Mesenchymal stem cell (in vitro differentiated cells and primary cell): ENCODE data around the gene TBX21.
A peak's percentile ranks its signal among the peaks of the same experiment; 100 is the strongest.

Experiments used
- DNase-seq: peaks from one replicate; pipeline ENCODE4 v3.0.0-alpha.2; 2013
- H2AFZ ChIP-seq: one replicate; pipeline ENCODE4 v1.6.1; 2013; ENCODE audit warnings: low read depth, mild to moderate bottlenecking, control low read depth, inconsistent platforms, low read length, moderate library complexity
- H2AK5ac ChIP-seq: 2 replicates; pipeline ENCODE4 v1.6.1; 2013; ENCODE audit warnings: low read length, moderate library complexity, mild to moderate bottlenecking, inconsistent platforms; ENCODE audit not compliant: severe bottlenecking
- H2BK120ac ChIP-seq: one replicate; pipeline ENCODE4 v1.6.1; 2013; ENCODE audit warnings: low read depth, mild to moderate bottlenecking, inconsistent platforms, low read length, moderate library complexity
- H2BK12ac ChIP-seq, 2 experiments: one replicate each; pipeline ENCODE4 v1.6.1; 2013; ENCODE audit warnings: inconsistent platforms in 2 of 2, low read length in 2 of 2, mild to moderate bottlenecking in 2 of 2, moderate library complexity in 2 of 2, control low read depth in 1 of 2
- H2BK15ac ChIP-seq: one replicate; pipeline ENCODE4 v1.6.1; 2013; ENCODE audit warnings: mild to moderate bottlenecking, low read depth, inconsistent platforms; ENCODE audit not compliant: poor library complexity, severe bottlenecking
- H2BK5ac ChIP-seq: 2 replicates; pipeline ENCODE4 v1.6.1; 2013; ENCODE audit warnings: low read depth, mild to moderate bottlenecking, low read length, control low read depth, inconsistent platforms; ENCODE audit not compliant: poor library complexity, severe bottlenecking
- H3K14ac ChIP-seq, 2 experiments: one replicate each; pipeline ENCODE4 v1.6.1; 2013; ENCODE audit warnings: inconsistent platforms in 2 of 2, low read length in 2 of 2, control low read depth in 1 of 2, mild to moderate bottlenecking in 1 of 2, moderate library complexity in 1 of 2
- H3K18ac ChIP-seq, 2 experiments: one replicate each; pipeline ENCODE4 v1.6.1; 2013; ENCODE audit warnings: inconsistent platforms in 2 of 2, low read length in 2 of 2, control low read depth in 1 of 2, low read depth in 1 of 2, mild to moderate bottlenecking in 1 of 2
- H3K23ac ChIP-seq, 2 experiments: one replicate each; pipeline ENCODE4 v1.6.1; 2013; ENCODE audit warnings: inconsistent platforms in 2 of 2, low read length in 2 of 2, mild to moderate bottlenecking in 2 of 2, moderate library complexity in 2 of 2, control low read depth in 1 of 2
- H3K27ac ChIP-seq: 2 replicates; pipeline ENCODE4 v1.5.1; 2013; ENCODE audit warnings: mild to moderate bottlenecking, moderate library complexity, low read length, control low read depth, inconsistent platforms; ENCODE audit not compliant: poor library complexity, severe bottlenecking
- H3K27me3 ChIP-seq, 2 experiments: 2 replicates each; pipeline versions ENCODE4 v1.6.1 to v1.7.0; 2013; ENCODE audit warnings: low read length in 2 of 2, mild to moderate bottlenecking in 2 of 2, moderate library complexity in 2 of 2, control low read depth in 1 of 2, inconsistent platforms in 1 of 2; ENCODE audit not compliant: control insufficient read depth in 1 of 2, insufficient read depth in 1 of 2
- H3K36me3 ChIP-seq, 2 experiments: 2 replicates each; pipeline versions ENCODE4 v1.6.1 to v1.7.0; 2013; ENCODE audit warnings: low read length in 2 of 2, control low read depth in 1 of 2, inconsistent platforms in 1 of 2, low read depth in 1 of 2, mild to moderate bottlenecking in 1 of 2; ENCODE audit not compliant: insufficient read depth in 2 of 2, control insufficient read depth in 1 of 2
- H3K4ac ChIP-seq, 2 experiments: one replicate each; pipeline ENCODE4 v1.6.1; 2013; ENCODE audit warnings: inconsistent platforms in 2 of 2, low read length in 2 of 2, mild to moderate bottlenecking in 2 of 2, moderate library complexity in 2 of 2, control low read depth in 1 of 2, low read depth in 1 of 2
- H3K4me1 ChIP-seq: 2 replicates; pipeline ENCODE4 v1.6.1; 2013; ENCODE audit warnings: low read depth, low read length, control low read depth; ENCODE audit not compliant: control insufficient read depth, insufficient read depth
- H3K4me2 ChIP-seq: 2 replicates; pipeline ENCODE4 v1.6.1; 2013; ENCODE audit warnings: low read length, mild to moderate bottlenecking, inconsistent platforms; ENCODE audit not compliant: poor library complexity, severe bottlenecking
- H3K4me3 ChIP-seq, 2 experiments: 2 replicates each; pipeline versions ENCODE4 v1.5.1 to v1.7.0; 2013; ENCODE audit warnings: low read length in 2 of 2, mild to moderate bottlenecking in 2 of 2, control low read depth in 1 of 2, low read depth in 1 of 2; ENCODE audit not compliant: insufficient read depth in 1 of 2
- H3K79me1 ChIP-seq: replicated peaks from 2 replicates; pipeline ENCODE4 v1.6.1; 2013; ENCODE audit warnings: mild to moderate bottlenecking, control low read depth, low read length, inconsistent platforms; ENCODE audit not compliant: poor library complexity, severe bottlenecking
- H3K9ac ChIP-seq: 2 replicates; pipeline ENCODE4 v1.7.0; 2013; ENCODE audit warnings: mild to moderate bottlenecking, low read length, moderate library complexity
- H3K9me3 ChIP-seq: 2 replicates; pipeline ENCODE4 v1.7.0; 2013; ENCODE audit warnings: mild to moderate bottlenecking, low read length; ENCODE audit not compliant: control insufficient read depth
- H4K8ac ChIP-seq: one replicate; pipeline ENCODE4 v1.6.1; 2013; ENCODE audit warnings: inconsistent platforms, mild to moderate bottlenecking, low read length, moderate library complexity
- H4K91ac ChIP-seq: one replicate; pipeline ENCODE4 v1.6.1; 2013; ENCODE audit warnings: mild to moderate bottlenecking, low read length, inconsistent platforms
- WGBS: methylation state at CpG from one replicate; pipeline ENCODE4 v1.1.7; 2013; ENCODE audit warnings: mixed read lengths; 5-methylcytosine and 5-hydroxymethylcytosine counted together

Gene TBX21

DNA sequence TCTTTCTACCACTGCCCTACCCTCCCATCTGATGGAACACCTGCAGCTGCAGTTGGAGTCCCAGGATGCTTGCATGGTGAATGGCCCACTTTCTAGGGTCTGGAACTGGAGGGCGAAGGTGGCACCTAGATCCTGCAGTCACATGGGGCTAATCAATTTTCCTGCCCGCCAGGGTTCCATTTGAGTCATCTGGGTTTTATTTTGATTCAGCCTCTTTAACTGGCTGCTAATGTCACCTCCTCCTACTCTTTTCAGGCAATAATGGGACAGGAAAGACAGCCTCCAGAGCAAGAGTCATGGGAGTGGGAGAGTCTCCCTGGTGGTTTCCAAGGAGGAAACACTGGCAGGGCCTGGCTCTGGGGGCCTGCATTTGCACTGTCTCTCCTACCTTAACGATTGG, 42.9 kb upstream of the TBX21 start:
- Histone ChIP-seq H3K4me3 (no peak overlapping the region), H2BK15ac (no peak overlapping the region), H2BK5ac (no peak overlapping the region), H4K91ac (no peak overlapping the region), H3K18ac (no peak overlapping the region), H2AK5ac (no peak overlapping the region), H3K36me3 (peaks cover 0 to 10% of the 10 kb centered on the region in 2 experiments), H3K4ac (no peak overlapping the region), H3K27me3 (no peaks in the 10 kb centered on the region), H2BK120ac (no peak overlapping the region), H2BK12ac (no peak overlapping the region), H3K23ac (no peak overlapping the region), H3K4me1 (peaks cover 16% of the 10 kb centered on the region), H3K14ac (no peak overlapping the region), H3K9ac (no peak overlapping the region), H4K8ac (no peak overlapping the region), H3K27ac (no peak overlapping the region), H3K9me3 (no peaks in the 10 kb centered on the region), H2AFZ (no peak overlapping the region), H3K4me2 (no peak overlapping the region), H3K79me1 (peaks cover under 1% of the 10 kb centered on the region)
- 79% methylated on average over 2 of the region's 3 CpGs for WGBS
- no peak for DNase-seq

DNA sequence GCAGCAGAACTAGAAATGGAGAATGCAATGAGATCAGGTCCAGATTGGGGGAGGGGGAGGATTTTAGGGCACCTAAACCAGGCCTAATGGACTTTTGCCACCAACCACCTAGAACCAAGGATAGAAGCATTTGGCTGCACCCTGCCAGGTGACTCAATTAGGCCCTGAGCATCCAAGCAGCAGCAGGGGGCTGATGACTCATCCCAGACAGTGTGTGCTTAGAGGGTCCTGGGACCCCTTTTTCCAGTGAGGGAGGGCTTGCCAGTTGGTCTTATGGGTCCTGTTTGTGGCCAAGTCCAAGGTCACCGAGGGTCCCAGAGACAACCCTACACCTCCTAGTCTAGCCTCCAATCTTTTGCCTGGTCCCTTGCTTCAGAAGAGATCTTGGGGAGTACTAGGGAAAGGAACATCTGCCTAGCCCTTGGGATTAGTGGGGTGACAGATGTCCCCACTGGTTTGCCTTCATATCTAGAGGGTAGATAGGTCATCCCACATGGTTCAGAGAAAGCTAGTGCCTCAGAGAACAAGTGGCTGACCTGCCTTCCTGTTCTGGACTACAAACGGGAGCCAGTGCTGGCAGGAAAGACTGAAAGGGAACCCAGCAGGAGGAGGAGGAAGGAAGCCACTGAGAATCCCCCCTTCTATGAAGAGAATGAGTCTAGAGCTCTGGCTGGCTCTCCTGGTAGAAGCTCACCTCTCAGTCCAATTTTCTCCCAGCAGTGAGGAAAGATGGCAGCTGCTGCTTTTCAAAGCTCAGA, 40.7 kb upstream of the TBX21 start:
- H4K91ac ChIP-seq: no peak overlapping the region
- peak overlapping the region in 1 of 2 experiments; percentile 56 for H2BK12ac ChIP-seq
- no peak overlapping the region for H2AFZ ChIP-seq
- H2AK5ac ChIP-seq: no peak overlapping the region
- no peak overlapping the region for H3K4ac ChIP-seq
- peaks cover 4% of the 10 kb centered on the region for H3K79me1 ChIP-seq
- no peak overlapping the region for H4K8ac ChIP-seq
- no peak for DNase-seq
- H3K18ac ChIP-seq: no peak overlapping the region
- H2BK5ac ChIP-seq: no peak overlapping the region
- no peak overlapping the region for H3K4me2 ChIP-seq
- no peaks in the 10 kb centered on the region for H3K9me3 ChIP-seq
- H2BK15ac ChIP-seq: no peak overlapping the region
- peaks cover 12 to 16% of the 10 kb centered on the region in 2 experiments for H3K36me3 ChIP-seq
- H3K14ac ChIP-seq: no peak overlapping the region
- H3K4me1 ChIP-seq: peaks cover 29% of the 10 kb centered on the region
- no peak overlapping the region for H3K27ac ChIP-seq
- no peaks in the 10 kb centered on the region for H3K27me3 ChIP-seq
- WGBS: 0% methylated on average over 1 of the region's 2 CpGs
- H2BK120ac ChIP-seq: no peak overlapping the region
- H3K9ac ChIP-seq: no peak overlapping the region
- peak overlapping the region; percentile 23 to 79 for H3K4me3 ChIP-seq
- H3K23ac ChIP-seq: no peak overlapping the region

DNA sequence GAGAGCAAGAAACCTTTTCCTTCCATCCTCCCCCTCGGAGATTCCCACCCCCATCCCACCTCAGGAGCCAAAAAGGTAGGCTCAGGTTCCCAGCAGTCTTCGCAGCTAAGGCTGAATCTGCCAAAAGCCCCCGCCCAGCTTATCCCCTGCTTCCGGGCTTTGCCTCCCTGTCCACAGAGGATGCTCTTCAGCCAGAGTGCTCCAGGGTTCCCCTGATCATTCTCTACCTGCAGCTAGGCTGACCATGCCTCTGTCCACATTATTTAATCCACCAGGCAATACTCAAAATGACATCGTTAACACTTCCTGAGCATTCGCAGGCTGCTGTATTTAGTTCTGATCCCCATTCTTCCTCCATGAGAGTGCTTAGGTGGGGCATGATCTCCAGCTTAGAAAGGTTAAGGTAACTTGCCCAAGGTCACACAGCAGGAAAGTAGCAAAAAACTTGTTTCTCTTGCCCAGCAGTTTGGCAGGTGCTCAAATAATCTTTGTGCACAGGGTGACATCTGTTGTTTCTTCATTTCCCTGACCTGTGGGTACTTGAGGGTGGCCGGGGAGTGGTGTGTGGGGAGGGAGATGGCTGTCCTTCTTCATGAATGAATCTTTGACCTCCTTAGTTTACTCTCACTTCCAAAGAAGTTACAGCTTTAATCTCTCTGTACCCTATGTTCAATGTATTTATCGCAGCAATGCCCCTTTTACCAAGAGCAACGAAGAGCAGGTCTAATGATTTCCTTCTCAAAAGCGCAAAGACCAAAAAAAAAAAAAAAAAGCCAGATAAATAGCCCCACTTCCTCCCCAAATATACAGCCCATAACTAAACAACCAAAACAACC, 39.9 kb upstream of the TBX21 start:
- Histone ChIP-seq H3K79me1 (peaks cover 4% of the 10 kb centered on the region), H3K4me2 (peak overlapping the region; percentile 92), H3K4me1 (peaks cover 25% of the 10 kb centered on the region)

More for the DNA sequence above, 39.9 kb upstream of the TBX21 start:
- Histone ChIP-seq H3K27me3 (no peaks in the 10 kb centered on the region), H3K36me3 (peaks cover 17 to 19% of the 10 kb centered on the region in 2 experiments), H3K4ac (peak overlapping the region in 1 of 2 experiments; percentile 59), H2AK5ac (no peak overlapping the region), H3K14ac (no peak overlapping the region), H3K27ac (no peak overlapping the region), H4K91ac (no peak overlapping the region), H3K9me3 (no peaks in the 10 kb centered on the region), H4K8ac (no peak overlapping the region), H3K18ac (no peak overlapping the region), H2BK120ac (no peak overlapping the region), H2BK5ac (no peak overlapping the region), H3K23ac (no peak overlapping the region), H2BK15ac (no peak overlapping the region), H2BK12ac (peak overlapping the region in 1 of 2 experiments; percentile 15), H3K4me3 (peak overlapping the region; percentile 79), H2AFZ (no peak overlapping the region), H3K9ac (peak overlapping the region; percentile 82)
- 21% methylated on average over 10 of the region's 10 CpGs for WGBS
- DNase-seq: peak; percentile 29
